ENCODE data around the gene CPZ. TPM values are rescaled to one million over a fixed set of nuclear protein-coding genes. Genes with fewer than 3 reads are reported as not detected.
A peak's percentile ranks its signal among the peaks of the same experiment; 100 is the strongest.

The CPZ gene
- total and polyA plus RNA-seq, 8 donors, result 0.09 to 0.86 (median 0.23) TPM

- Histone ChIP-seq H3K9me3 (no peaks in the 10 kb centered on the region), H3K4me3 (no peak overlapping the region), H3K4me1 (no peaks in the 10 kb centered on the region), H3K27me3 (peaks cover 0 to 15% (median 7%) of the 10 kb centered on the region in 4 donors), H3K36me3 (no peaks in the 10 kb centered on the region), H3K27ac (no peak overlapping the region)
- no peak for ATAC-seq
- intact Hi-C loops (cut with DNase I), result no loop called here
- no peak for FAIRE-seq
- WGBS, 2 donors, result 40 to 66% methylated on average over 2 of the region's 2 CpGs
- no peak for DNase-seq
- TF ChIP-seq CTCF (IDR thresholded peaks at IDR 0.05), result no peak
These were observed 10.5 kb upstream of the CPZ start for GRCh38 chr4:8582016-8582415.

- H3K4me1 ChIP-seq, result no peaks in the 10 kb centered on the region
- H3K36me3 ChIP-seq, result no peaks in the 10 kb centered on the region
- intact Hi-C loops (cut with DNase I), result no loop called here
- no peak overlapping the region for H3K4me3 ChIP-seq
- H3K27ac ChIP-seq, result no peak overlapping the region
- 80 to 86% methylated on average over 12 of the region's 12 CpGs for WGBS, 2 donors
- H3K27me3 ChIP-seq, result peaks cover 0 to 15% (median 7%) of the 10 kb centered on the region in 4 donors
- TF ChIP-seq CTCF (IDR thresholded peaks at IDR 0.05), result no peak
- H3K9me3 ChIP-seq, result no peaks in the 10 kb centered on the region
- ATAC-seq (no peak), FAIRE-seq (no peak), DNase-seq (peak in 1 of 6 donors; percentile 39)
These were observed 10.1 kb upstream of the CPZ start for GRCh38 chr4:8582436-8582835.

GRCh38 chr4:8582941-8583654, 9.5 kb upstream of the CPZ start:
- no peak overlapping the region for H3K4me3 ChIP-seq
- no peak for TF ChIP-seq CTCF (IDR thresholded peaks at IDR 0.05)
- H3K9me3 ChIP-seq, result no peaks in the 10 kb centered on the region
- peak in 1 of 6 donors; percentile 19 for DNase-seq
- no peak for ATAC-seq
- intact Hi-C loops (cut with DNase I), result no loop called here
- no peak for FAIRE-seq
- H3K27me3 ChIP-seq, result peaks cover 0 to 15% (median 7%) of the 10 kb centered on the region in 4 donors
- no peaks in the 10 kb centered on the region for H3K4me1 ChIP-seq
- H3K36me3 ChIP-seq, result no peaks in the 10 kb centered on the region
- no peak overlapping the region for H3K27ac ChIP-seq
- WGBS, 2 donors, result 46 to 51% methylated on average over 9 of the region's 9 CpGs

GRCh38 chr4:8583655-8584025, 8.9 kb upstream of the CPZ start:
- TF ChIP-seq CTCF (IDR thresholded peaks at IDR 0.05), result no peak
- H3K4me1 ChIP-seq, result no peaks in the 10 kb centered on the region
- H3K27ac ChIP-seq, result no peak overlapping the region
- no peak for FAIRE-seq
- 48 to 59% methylated on average over 4 of the region's 4 CpGs for WGBS, 2 donors
- intact Hi-C loops (cut with DNase I), result no loop called here
- H3K27me3 ChIP-seq, result peaks cover 0 to 15% (median 7%) of the 10 kb centered on the region in 4 donors
- DNase-seq, result peak in 1 of 6 donors; percentile 30
- no peaks in the 10 kb centered on the region for H3K36me3 ChIP-seq
- ATAC-seq, result no peak
- no peak overlapping the region for H3K4me3 ChIP-seq
- H3K9me3 ChIP-seq, result no peaks in the 10 kb centered on the region

GRCh38 chr4:8585186-8585585, 7.4 kb upstream of the CPZ start:
- FAIRE-seq (no peak), ATAC-seq (no peak), DNase-seq (peak in 1 of 6 donors; percentile 36)
- intact Hi-C loops (cut with DNase I), result loop anchor here in 1 of 3 donors (5.0 kb wide), 1 partner anchor 113 kb away; no protein-coding TSS in a partner anchor
- peaks cover 0 to 9% (median 4%) of the 10 kb centered on the region in 4 donors for H3K27me3 ChIP-seq
- H3K4me3 ChIP-seq, result no peak overlapping the region
- no peaks in the 10 kb centered on the region for H3K4me1 ChIP-seq
- no peaks in the 10 kb centered on the region for H3K36me3 ChIP-seq
- 20 to 30% methylated on average over 6 of the region's 6 CpGs for whole genome bisulfite sequencing, 2 donors
- H3K27ac ChIP-seq, result no peak overlapping the region
- no peaks in the 10 kb centered on the region for H3K9me3 ChIP-seq
- no peak for TF ChIP-seq CTCF (IDR thresholded peaks at IDR 0.05)

Data from pancreas (tissue), 10 donors.